ENCODE data around the gene LRFN4.
A peak's percentile ranks its signal among the peaks of the same experiment; 100 is the strongest.

LRFN4 gene

DNA sequence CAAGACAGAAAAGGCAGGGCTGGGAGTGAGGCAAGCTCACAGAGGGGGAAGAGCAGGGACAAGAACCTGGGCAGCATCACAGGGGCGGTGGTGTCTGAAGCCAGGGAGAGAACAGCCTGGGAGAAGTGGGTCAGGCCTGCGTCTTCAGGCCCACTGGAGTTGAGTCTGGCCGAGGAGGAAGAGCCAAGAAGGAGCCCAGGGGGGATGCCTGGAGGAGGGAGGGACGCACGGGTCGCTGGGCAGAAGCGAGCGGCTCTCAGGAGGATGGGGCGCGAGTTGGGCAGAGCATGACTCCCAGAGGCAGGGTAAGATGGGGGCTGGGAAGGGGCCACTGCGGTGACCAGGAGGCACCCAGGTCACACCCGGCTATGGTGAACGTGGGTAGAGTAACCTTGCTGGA is 18.5 kb downstream of the LRFN4 start:
- Histone ChIP-seq H3K9me3 (ENCODE audit: control insufficient read depth, low read length) (no peaks in the 10 kb centered on the region), H3K36me3 (ENCODE audit: control insufficient read depth, insufficient read depth, low read length) (no peaks in the 10 kb centered on the region), H3K27ac (ENCODE audit: low read depth, low read length, severe bottlenecking) (no peak overlapping the region), H3K4me3 (ENCODE audit: extremely low read depth, insufficient read depth, low read length, poor library complexity, severe bottlenecking) (no peak overlapping the region), H3K4me1 (ENCODE audit: control insufficient read depth, insufficient read depth, low read length, poor library complexity, severe bottlenecking) (no peaks in the 10 kb centered on the region)
- WGBS, 2 experiments (ENCODE audit: insufficient coverage in 2 of 2), result 91 to 95% methylated on average over 11 to 13 of the region's 13 CpGs

DNA sequence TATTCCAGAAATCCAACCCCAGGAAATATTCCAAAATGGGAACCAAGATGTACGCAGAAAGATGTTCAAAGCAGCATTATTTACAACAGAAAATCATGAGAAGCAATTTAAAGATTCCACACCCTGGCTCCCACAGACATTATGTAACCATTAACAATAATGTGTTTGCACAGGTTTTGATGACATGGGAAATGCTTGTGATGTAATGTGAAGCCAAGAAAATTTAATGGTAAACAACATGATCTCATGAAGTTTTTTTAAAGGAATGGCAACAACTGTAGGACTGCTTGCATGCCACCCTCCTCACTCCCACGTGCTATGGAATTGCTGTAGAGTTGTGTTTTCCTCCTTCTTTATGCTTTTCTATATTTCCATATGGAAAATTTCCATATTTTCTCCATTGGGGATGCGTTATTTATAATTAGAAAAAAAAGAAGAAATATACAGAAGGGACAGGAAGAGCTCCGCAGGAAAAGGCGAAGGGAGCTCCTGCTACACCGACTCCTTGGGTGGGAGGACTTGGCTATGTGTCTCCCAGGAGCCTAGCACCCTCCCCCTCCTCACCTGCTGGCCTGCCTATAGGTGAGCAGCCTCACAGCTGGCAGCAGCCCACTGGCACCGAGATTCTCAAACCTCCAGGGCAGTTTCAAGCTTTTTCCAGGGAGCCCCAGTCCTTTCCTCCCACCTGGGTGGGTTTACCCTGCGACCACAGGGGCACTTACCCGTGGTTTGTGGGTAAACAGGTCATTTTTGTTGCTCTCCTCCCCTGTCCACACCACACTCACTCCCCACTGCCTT is 20.9 kb downstream of the LRFN4 start:
- H3K27ac ChIP-seq (ENCODE audit: low read depth, low read length, severe bottlenecking), result no peak overlapping the region
- no peak overlapping the region for H3K4me3 ChIP-seq (ENCODE audit: extremely low read depth, insufficient read depth, low read length, poor library complexity, severe bottlenecking)
- no peaks in the 10 kb centered on the region for H3K4me1 ChIP-seq (ENCODE audit: control insufficient read depth, insufficient read depth, low read length, poor library complexity, severe bottlenecking)
- H3K36me3 ChIP-seq (ENCODE audit: control insufficient read depth, insufficient read depth, low read length), result no peaks in the 10 kb centered on the region
- 83 to 100% methylated on average over 3 to 5 of the region's 9 CpGs for WGBS, 2 experiments (ENCODE audit: insufficient coverage in 2 of 2)
- no peaks in the 10 kb centered on the region for H3K9me3 ChIP-seq (ENCODE audit: control insufficient read depth, low read length)

DNA sequence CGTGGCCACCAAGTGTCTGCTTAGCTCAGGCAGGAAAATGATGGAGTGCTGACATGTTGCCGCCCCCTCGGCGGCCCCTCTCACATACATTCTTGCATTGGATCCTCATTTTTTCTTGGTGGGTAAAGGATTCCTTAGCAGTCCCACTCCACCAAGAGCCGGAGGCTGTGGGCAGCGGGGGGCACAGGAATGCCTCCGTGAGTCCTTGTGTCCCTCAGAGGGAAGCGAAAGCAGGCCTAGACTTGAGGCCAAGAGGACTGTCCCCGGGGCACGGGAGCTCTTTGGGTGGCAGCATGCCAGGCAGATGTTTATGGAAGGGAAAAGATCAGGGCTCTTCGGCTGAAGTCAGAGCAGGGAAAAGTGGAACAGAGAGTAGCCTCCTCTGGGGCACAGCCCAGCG is 21.6 kb downstream of the LRFN4 start:
- Histone ChIP-seq H3K4me1 (ENCODE audit: control insufficient read depth, insufficient read depth, low read length, poor library complexity, severe bottlenecking) (no peaks in the 10 kb centered on the region), H3K36me3 (ENCODE audit: control insufficient read depth, insufficient read depth, low read length) (no peaks in the 10 kb centered on the region), H3K9me3 (ENCODE audit: control insufficient read depth, low read length) (no peaks in the 10 kb centered on the region), H3K27ac (ENCODE audit: low read depth, low read length, severe bottlenecking) (no peak overlapping the region), H3K4me3 (ENCODE audit: extremely low read depth, insufficient read depth, low read length, poor library complexity, severe bottlenecking) (no peak overlapping the region)
- WGBS, 2 experiments (ENCODE audit: insufficient coverage in 2 of 2), result 90 to 91% methylated on average over 9 to 11 of the region's 12 CpGs

DNA sequence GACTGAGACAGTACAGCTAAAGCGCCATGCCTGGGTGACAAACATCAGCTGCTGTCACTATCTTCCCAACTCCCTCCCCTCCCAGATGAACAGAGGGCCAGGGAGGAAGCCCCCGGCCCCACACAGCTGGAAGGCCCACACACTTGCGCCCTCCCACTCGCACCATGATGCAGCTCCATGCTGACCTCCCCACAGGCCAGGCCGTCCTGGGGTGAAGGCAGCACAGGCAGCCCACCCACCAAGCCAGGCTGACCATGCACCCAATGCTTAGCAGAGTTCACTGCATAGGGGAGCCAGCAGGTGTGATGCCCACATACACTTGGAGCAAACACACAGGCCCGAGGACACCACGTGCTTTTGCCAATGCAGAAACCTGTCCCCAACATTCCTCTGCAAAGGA is 22.1 kb downstream of the LRFN4 start:
- no peak overlapping the region for H3K27ac ChIP-seq (ENCODE audit: low read depth, low read length, severe bottlenecking)
- WGBS, 2 experiments (ENCODE audit: insufficient coverage in 2 of 2), result 89 to 91% methylated on average over 1 to 4 of the region's 7 CpGs
- H3K9me3 ChIP-seq (ENCODE audit: control insufficient read depth, low read length), result no peaks in the 10 kb centered on the region
- H3K36me3 ChIP-seq (ENCODE audit: control insufficient read depth, insufficient read depth, low read length), result no peaks in the 10 kb centered on the region
- no peak overlapping the region for H3K4me3 ChIP-seq (ENCODE audit: extremely low read depth, insufficient read depth, low read length, poor library complexity, severe bottlenecking)
- H3K4me1 ChIP-seq (ENCODE audit: control insufficient read depth, insufficient read depth, low read length, poor library complexity, severe bottlenecking), result no peaks in the 10 kb centered on the region

DNA sequence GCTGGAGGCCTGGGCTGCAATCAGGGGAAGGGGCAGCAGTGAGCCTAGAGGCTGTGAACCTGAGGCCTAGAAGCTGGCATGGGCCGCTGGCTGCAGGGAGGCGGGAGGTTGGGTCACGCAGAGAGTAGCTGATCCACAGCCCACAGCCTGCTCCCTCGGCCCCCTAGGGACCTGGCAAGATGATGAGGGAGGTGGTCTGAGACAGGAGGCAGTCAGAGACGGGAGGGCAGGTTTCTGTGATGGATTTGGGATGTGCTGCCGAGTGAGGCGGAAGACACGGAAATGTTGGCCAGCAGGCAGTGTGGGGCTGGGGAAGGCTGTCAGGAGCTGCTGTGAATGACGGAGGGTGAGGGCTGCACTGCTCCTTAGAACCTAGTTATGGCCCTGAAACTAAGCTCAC is 22.7 kb downstream of the LRFN4 start:
- 87 to 90% methylated on average over 8 of the region's 9 CpGs for WGBS, 2 experiments (ENCODE audit: insufficient coverage in 2 of 2)
- H3K27ac ChIP-seq (ENCODE audit: low read depth, low read length, severe bottlenecking), result no peak overlapping the region
- H3K36me3 ChIP-seq (ENCODE audit: control insufficient read depth, insufficient read depth, low read length), result no peaks in the 10 kb centered on the region
- no peak overlapping the region for H3K4me3 ChIP-seq (ENCODE audit: extremely low read depth, insufficient read depth, low read length, poor library complexity, severe bottlenecking)
- H3K9me3 ChIP-seq (ENCODE audit: control insufficient read depth, low read length), result no peaks in the 10 kb centered on the region
- H3K4me1 ChIP-seq (ENCODE audit: control insufficient read depth, insufficient read depth, low read length, poor library complexity, severe bottlenecking), result no peaks in the 10 kb centered on the region

DNA sequence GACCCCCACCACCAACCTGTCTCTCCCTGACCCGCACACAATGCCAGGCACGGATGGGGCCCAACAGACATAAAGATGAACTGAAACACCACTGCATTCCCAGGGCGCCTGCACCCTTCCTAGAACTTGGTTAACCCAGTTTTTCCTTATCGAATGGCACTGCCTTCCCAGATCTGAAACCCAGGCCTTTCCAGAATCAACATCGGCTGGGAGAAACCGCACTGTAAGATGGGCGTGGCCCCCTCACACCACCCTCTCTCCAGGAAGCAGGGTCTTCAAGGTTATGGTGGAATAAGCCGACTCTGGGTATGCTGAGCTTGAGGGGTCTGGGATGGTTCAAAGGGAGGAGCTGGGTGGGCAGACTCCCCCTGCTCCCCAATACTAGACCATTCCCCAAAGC is 23.1 kb downstream of the LRFN4 start:
- Histone ChIP-seq H3K4me3 (ENCODE audit: extremely low read depth, insufficient read depth, low read length, poor library complexity, severe bottlenecking) (no peak overlapping the region), H3K9me3 (ENCODE audit: control insufficient read depth, low read length) (no peaks in the 10 kb centered on the region), H3K36me3 (ENCODE audit: control insufficient read depth, insufficient read depth, low read length) (no peaks in the 10 kb centered on the region), H3K27ac (ENCODE audit: low read depth, low read length, severe bottlenecking) (no peak overlapping the region), H3K4me1 (ENCODE audit: control insufficient read depth, insufficient read depth, low read length, poor library complexity, severe bottlenecking) (no peaks in the 10 kb centered on the region)
- WGBS, 2 experiments (ENCODE audit: insufficient coverage in 2 of 2), result 87 to 92% methylated on average over 5 to 7 of the region's 8 CpGs

DNA sequence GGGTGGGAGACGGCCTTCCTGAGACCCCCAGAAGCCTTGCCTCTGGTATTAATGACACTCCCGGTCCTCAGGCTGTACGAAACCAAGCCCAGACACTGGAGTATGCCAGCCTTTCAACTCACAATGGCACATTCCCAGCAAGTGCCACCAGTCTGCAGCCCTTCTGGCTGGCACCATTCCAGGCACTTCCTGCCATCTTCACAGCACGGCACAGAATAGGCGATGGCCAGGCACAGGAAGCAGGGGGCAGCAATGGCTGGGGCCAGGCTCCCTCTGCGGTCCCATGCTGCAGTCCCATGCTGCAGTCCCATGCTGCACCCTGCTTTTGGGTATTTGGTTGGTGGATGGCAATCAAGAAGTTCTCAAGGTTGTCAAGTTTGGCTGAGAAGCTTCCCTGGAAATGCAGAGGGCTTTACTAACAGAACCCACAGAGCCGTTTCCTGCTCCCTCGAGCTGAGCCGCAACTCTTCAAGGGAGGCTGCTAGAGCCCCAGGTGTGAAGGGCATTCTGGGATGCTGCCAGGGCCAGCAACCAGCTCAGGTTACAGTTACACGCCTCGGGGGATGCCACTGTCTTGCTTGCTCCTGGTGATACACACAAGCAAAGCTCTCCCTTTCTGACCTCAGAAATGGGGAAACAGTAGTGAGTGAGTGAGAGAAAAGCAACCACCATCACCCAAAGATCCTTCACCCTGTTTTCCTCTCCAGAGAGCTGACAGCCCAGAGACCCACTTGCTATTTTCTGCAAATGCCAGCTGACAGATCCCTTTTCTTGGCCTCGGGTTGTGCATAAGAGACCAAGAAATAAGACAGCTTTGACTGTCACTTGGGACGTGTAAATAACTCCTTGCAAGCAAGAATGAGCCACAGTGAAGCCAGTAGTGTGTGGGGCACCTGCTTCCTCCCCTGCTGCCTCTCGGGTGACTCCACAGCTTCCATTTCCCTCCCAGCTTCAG is 23.9 kb downstream of the LRFN4 start:
- Histone ChIP-seq H3K27ac (ENCODE audit: low read depth, low read length, severe bottlenecking) (no peak overlapping the region), H3K4me3 (ENCODE audit: extremely low read depth, insufficient read depth, low read length, poor library complexity, severe bottlenecking) (no peak overlapping the region), H3K4me1 (ENCODE audit: control insufficient read depth, insufficient read depth, low read length, poor library complexity, severe bottlenecking) (no peaks in the 10 kb centered on the region), H3K9me3 (ENCODE audit: control insufficient read depth, low read length) (no peaks in the 10 kb centered on the region), H3K36me3 (ENCODE audit: control insufficient read depth, insufficient read depth, low read length) (no peaks in the 10 kb centered on the region)
- WGBS, 2 experiments (ENCODE audit: insufficient coverage in 2 of 2), result 80 to 94% methylated on average over 11 to 12 of the region's 14 CpGs

DNA sequence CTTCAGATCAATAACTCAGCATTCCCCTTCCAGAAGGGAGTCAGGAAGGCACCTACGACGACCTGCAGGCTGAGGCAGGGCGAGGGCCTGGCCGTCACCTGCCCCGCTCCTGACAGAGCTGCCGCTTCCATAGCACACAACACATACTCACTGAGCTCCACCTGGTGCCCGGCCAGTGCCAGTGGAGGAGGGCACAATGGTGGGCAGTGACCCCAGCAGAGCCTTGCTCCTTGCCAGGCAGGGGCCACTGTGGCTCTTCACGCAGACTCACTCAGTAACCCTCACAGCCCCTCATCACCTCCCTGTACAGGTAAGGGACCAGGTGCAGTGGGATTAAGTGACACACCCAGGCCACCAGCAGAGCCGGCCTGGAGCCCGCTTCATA is 24.6 kb downstream of the LRFN4 start:
- Histone ChIP-seq H3K4me3 (ENCODE audit: extremely low read depth, insufficient read depth, low read length, poor library complexity, severe bottlenecking) (no peak overlapping the region), H3K4me1 (ENCODE audit: control insufficient read depth, insufficient read depth, low read length, poor library complexity, severe bottlenecking) (peaks cover 3% of the 10 kb centered on the region), H3K36me3 (ENCODE audit: control insufficient read depth, insufficient read depth, low read length) (no peaks in the 10 kb centered on the region), H3K27ac (ENCODE audit: low read depth, low read length, severe bottlenecking) (no peak overlapping the region), H3K9me3 (ENCODE audit: control insufficient read depth, low read length) (no peaks in the 10 kb centered on the region)
- WGBS, 2 experiments (ENCODE audit: insufficient coverage in 2 of 2), result 91 to 95% methylated on average over 4 to 7 of the region's 10 CpGs

DNA sequence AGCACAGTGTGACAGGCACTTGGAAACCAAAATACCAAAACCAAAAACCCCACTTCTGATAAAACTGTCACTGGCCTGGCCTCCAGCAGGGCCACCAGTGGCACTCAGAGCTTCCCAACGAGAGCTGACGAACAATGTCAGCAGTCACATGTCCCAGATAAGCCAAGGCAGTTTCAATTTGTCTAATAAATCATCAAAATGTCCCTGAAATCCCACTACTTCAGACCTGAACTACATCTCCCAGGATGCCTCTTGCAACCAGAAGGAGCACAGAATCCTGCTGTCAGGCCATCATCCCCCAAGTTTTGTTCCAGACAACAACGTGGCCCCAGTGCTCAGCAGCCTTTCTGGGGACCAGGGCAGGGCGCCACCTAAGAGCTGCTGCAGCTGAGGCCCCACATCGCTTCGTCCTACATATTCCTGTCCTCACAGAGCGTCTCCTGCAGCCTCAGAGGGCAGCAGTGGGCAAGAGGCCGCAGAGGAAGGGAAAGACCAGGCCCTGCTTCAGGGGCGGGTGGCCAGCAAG is 25.1 kb downstream of the LRFN4 start:
- H3K4me3 ChIP-seq (ENCODE audit: extremely low read depth, insufficient read depth, low read length, poor library complexity, severe bottlenecking), result no peak overlapping the region
- H3K4me1 ChIP-seq (ENCODE audit: control insufficient read depth, insufficient read depth, low read length, poor library complexity, severe bottlenecking), result peaks cover 3% of the 10 kb centered on the region
- no peaks in the 10 kb centered on the region for H3K36me3 ChIP-seq (ENCODE audit: control insufficient read depth, insufficient read depth, low read length)
- 77 to 85% methylated on average over 7 to 9 of the region's 9 CpGs for WGBS, 2 experiments (ENCODE audit: insufficient coverage in 2 of 2)
- H3K27ac ChIP-seq (ENCODE audit: low read depth, low read length, severe bottlenecking), result no peak overlapping the region
- H3K9me3 ChIP-seq (ENCODE audit: control insufficient read depth, low read length), result no peaks in the 10 kb centered on the region

DNA sequence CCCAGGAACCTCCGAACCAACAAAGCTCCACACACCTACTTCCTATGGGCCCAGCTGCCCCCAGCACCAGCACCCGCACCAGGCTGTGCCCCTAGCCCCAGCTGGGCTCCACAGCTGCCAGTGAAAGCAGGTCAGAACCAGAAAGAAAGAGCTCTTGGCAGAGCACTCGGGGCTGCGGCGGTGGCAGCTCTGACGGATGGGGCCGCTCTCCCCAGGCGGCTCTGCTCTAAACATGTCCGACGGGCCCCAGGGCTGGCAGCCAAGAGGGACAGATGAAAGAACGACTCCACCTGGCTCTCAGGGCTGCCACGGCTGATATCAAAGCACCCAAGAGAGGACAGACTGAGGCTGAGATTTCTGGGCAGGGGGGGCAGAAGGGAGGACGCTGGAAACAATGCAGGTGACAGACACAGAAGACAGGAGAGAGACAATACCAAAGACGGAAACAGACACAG is 25.7 kb downstream of the LRFN4 start:
- Histone ChIP-seq H3K4me1 (ENCODE audit: control insufficient read depth, insufficient read depth, low read length, poor library complexity, severe bottlenecking) (peaks cover 3% of the 10 kb centered on the region), H3K36me3 (ENCODE audit: control insufficient read depth, insufficient read depth, low read length) (no peaks in the 10 kb centered on the region), H3K4me3 (ENCODE audit: extremely low read depth, insufficient read depth, low read length, poor library complexity, severe bottlenecking) (no peak overlapping the region), H3K27ac (ENCODE audit: low read depth, low read length, severe bottlenecking) (peak overlapping the region; percentile 25), H3K9me3 (ENCODE audit: control insufficient read depth, low read length) (no peaks in the 10 kb centered on the region)
- 79 to 92% methylated on average over 12 to 13 of the region's 14 CpGs for WGBS, 2 experiments (ENCODE audit: insufficient coverage in 2 of 2)
